Stimulated activated CD8-positive, alpha-beta memory T cell treated with anti-CD3 and anti-CD28 coated beads, Interleukin-4, amount 100 ng/mL, for 1 hour (primary cell): ENCODE measurements around the gene MUSK.
"Not testable (repeated sequence)": the region's sequence is repeated elsewhere in the genome, so short reads cannot be mapped to it uniquely, and the experiment has no call there.

ENCODE experiments used
- DNase-seq, 2 donors: peaks; one replicate each; pipeline ENCODE4 v3.0.0-alpha.2; 2020; ENCODE audit warnings: low read depth in 2 of 2, low spot score in 1 of 2

MUSK gene

GRCh38 chr9:110691002-110691549, 22.5 kb downstream of the MUSK start:
- no peak for DNase-seq

GRCh38 chr9:110695846-110696245, 27.3 kb downstream of the MUSK start:
- DNase-seq, result not testable (repeated sequence)

- no peak for DNase-seq
Observed at GRCh38 chr9:110700953-110701352, 32.4 kb downstream of the MUSK start.

GRCh38 chr9:110703669-110704068, 35.1 kb downstream of the MUSK start:
- DNase-seq, result no peak

GRCh38 chr9:110707419-110707818, 38.8 kb downstream of the MUSK start:
- DNase-seq, result no peak

- DNase-seq, result no peak
Observed at GRCh38 chr9:110710420-110710819, 41.8 kb downstream of the MUSK start.

- no peak for DNase-seq
Observed at GRCh38 chr9:110712955-110713354, 44.4 kb downstream of the MUSK start.

- DNase-seq, result no peak
Observed at GRCh38 chr9:110714314-110714713, 45.7 kb downstream of the MUSK start.

GRCh38 chr9:110728058-110728457, 59.5 kb downstream of the MUSK start:
- no peak for DNase-seq

- DNase-seq, result no peak
Observed at GRCh38 chr9:110729641-110730040, 61.0 kb downstream of the MUSK start.

GRCh38 chr9:110731437-110732028, 62.9 kb downstream of the MUSK start:
- DNase-seq, result no peak

- DNase-seq, result no peak
Observed at GRCh38 chr9:110738982-110739381, 70.4 kb downstream of the MUSK start.

- DNase-seq, result no peak
Observed at GRCh38 chr9:110742741-110743371, 74.3 kb downstream of the MUSK start.

GRCh38 chr9:110744715-110745384, 76.3 kb downstream of the MUSK start:
- no peak for DNase-seq

GRCh38 chr9:110745676-110746075, 77.1 kb downstream of the MUSK start:
- DNase-seq, result no peak

GRCh38 chr9:110746211-110746930, 77.8 kb downstream of the MUSK start:
- DNase-seq, result no peak

- DNase-seq, result no peak
Observed at GRCh38 chr9:110748251-110748893, 79.8 kb downstream of the MUSK start.

GRCh38 chr9:110750272-110750671, 81.7 kb downstream of the MUSK start:
- no peak for DNase-seq

GRCh38 chr9:110751971-110752370, 83.4 kb downstream of the MUSK start:
- DNase-seq, result no peak

- no peak for DNase-seq
Observed at GRCh38 chr9:110752766-110753165, 84.2 kb downstream of the MUSK start.

GRCh38 chr9:110753731-110754231, 85.2 kb downstream of the MUSK start:
- DNase-seq, result no peak
